ENCODE measurements around the gene TDG. TPM values are rescaled to one million over a fixed set of nuclear protein-coding genes. Genes with fewer than 3 reads are reported as not detected.

The TDG gene
- total RNA-seq, 2 donors from 2014 or later = 13.2 to 17.5 TPM

GRCh38 chr12:103997286-103997900 lies 31.7 kb downstream of the TDG start:
- Histone ChIP-seq H3K27ac (no peak overlapping the region), H3K4me3 (no peak overlapping the region), H3K4me1 (no peaks in the 10 kb centered on the region), H3K9me3 (no peaks in the 10 kb centered on the region), H3K27me3 (no peaks in the 10 kb centered on the region), H3K36me3 (replicated peaks in 1 of 2; ENCODE audit: insufficient read depth in 1 of 2, low read depth in 2 of 2) (no peaks in the 10 kb centered on the region)
- intact Hi-C loops (cut with DNase I) = no loop called here
- 58 to 60% methylated on average over 16 of the region's 16 CpGs for WGBS, 2 donors
- TF ChIP-seq, protein P1, sequence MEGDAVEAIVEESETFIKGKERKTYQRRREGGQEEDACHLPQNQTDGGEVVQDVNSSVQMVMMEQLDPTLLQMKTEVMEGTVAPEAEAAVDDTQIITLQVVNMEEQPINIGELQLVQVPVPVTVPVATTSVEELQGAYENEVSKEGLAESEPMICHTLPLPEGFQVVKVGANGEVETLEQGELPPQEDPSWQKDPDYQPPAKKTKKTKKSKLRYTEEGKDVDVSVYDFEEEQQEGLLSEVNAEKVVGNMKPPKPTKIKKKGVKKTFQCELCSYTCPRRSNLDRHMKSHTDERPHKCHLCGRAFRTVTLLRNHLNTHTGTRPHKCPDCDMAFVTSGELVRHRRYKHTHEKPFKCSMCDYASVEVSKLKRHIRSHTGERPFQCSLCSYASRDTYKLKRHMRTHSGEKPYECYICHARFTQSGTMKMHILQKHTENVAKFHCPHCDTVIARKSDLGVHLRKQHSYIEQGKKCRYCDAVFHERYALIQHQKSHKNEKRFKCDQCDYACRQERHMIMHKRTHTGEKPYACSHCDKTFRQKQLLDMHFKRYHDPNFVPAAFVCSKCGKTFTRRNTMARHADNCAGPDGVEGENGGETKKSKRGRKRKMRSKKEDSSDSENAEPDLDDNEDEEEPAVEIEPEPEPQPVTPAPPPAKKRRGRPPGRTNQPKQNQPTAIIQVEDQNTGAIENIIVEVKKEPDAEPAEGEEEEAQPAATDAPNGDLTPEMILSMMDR (IDR thresholded peaks at IDR 0.05) = no peak
- no peak for TF ChIP-seq POLR2A (IDR thresholded peaks at IDR 0.05)
- DNase-seq (no peak), ATAC-seq (no peak)

DNA sequence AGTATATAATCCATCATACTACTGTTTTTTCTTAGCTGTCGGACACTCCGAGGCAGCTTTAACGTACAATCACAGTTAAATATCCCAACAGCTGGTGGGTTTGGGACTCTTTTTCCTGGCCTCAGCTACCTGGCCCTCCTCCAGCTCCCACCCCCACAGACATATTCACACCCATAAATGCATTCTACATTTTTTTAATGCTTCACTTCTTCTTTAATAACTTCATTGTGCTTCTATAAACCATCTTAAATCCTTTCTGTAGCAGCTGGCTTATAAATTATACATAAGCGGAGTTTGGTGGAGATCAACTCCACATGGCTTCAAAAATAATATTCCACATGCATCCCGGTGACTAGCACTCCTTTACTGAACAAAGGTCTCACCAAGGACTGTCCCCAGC lies 33.3 kb downstream of the TDG start:
- H3K27me3 ChIP-seq = no peaks in the 10 kb centered on the region
- H3K9me3 ChIP-seq = no peaks in the 10 kb centered on the region
- no peak for ATAC-seq
- H3K27ac ChIP-seq = no peak overlapping the region
- intact Hi-C loops (cut with DNase I) = no loop called here
- H3K4me1 ChIP-seq = no peaks in the 10 kb centered on the region
- H3K4me3 ChIP-seq = no peak overlapping the region
- no peaks in the 10 kb centered on the region for H3K36me3 ChIP-seq (replicated peaks in 1 of 2; ENCODE audit: insufficient read depth in 1 of 2, low read depth in 2 of 2)
- DNase-seq = no peak
- TF ChIP-seq, protein P1 (IDR thresholded peaks at IDR 0.05) = no peak
- TF ChIP-seq POLR2A (IDR thresholded peaks at IDR 0.05) = no peak
- WGBS, 2 donors = 78% methylated on average over 5 of the region's 5 CpGs

- ATAC-seq (no peak), DNase-seq (no peak)
- intact Hi-C loops (cut with DNase I) = no loop called here
- Histone ChIP-seq H3K27me3 (no peaks in the 10 kb centered on the region), H3K4me1 (no peaks in the 10 kb centered on the region), H3K27ac (no peak overlapping the region), H3K4me3 (no peak overlapping the region), H3K9me3 (no peaks in the 10 kb centered on the region), H3K36me3 (replicated peaks in 1 of 2; ENCODE audit: insufficient read depth in 1 of 2, low read depth in 2 of 2) (no peaks in the 10 kb centered on the region)
- 65 to 67% methylated on average over 3 of the region's 3 CpGs for WGBS, 2 donors
- TF ChIP-seq, protein P1 (IDR thresholded peaks at IDR 0.05) = no peak
- TF ChIP-seq POLR2A (IDR thresholded peaks at IDR 0.05) = no peak
Observed at GRCh38 chr12:104000807-104001434, 35.2 kb downstream of the TDG start.

DNA sequence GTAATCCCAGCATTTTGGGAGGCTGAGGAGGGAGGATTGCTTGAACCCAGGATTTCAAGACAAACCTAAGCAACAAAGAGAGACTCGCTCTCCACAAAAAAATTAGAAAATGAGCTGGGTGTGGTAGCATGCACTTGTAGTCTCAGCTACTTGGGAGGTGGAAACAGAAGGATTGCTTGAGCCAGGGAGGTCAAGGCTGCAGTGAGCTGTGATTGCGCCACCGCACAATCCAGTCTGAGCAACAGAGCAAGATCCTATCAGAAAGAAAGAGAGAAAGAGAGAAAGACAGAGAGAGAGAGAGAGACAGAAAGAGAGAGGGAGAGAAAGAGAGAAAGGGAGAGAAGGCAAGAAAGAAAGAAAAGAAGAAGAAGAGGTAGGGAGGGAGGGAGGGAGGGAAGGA lies 37.0 kb downstream of the TDG start:
- no peak for DNase-seq
- H3K4me1 ChIP-seq = no peaks in the 10 kb centered on the region
- ATAC-seq = no peak
- H3K27ac ChIP-seq = no peak overlapping the region
- no peaks in the 10 kb centered on the region for H3K27me3 ChIP-seq
- TF ChIP-seq, protein P1 (IDR thresholded peaks at IDR 0.05) = no peak
- TF ChIP-seq POLR2A (IDR thresholded peaks at IDR 0.05) = no peak
- H3K36me3 ChIP-seq (replicated peaks in 1 of 2; ENCODE audit: insufficient read depth in 1 of 2, low read depth in 2 of 2) = no peaks in the 10 kb centered on the region
- intact Hi-C loops (cut with DNase I) = no loop called here
- H3K9me3 ChIP-seq = no peaks in the 10 kb centered on the region
- no peak overlapping the region for H3K4me3 ChIP-seq
- WGBS, 2 donors = 90 to 98% methylated on average over 3 of the region's 3 CpGs

GRCh38 chr12:104003596-104003995 lies 37.9 kb downstream of the TDG start:
- Histone ChIP-seq H3K27me3 (no peaks in the 10 kb centered on the region), H3K4me3 (no peak overlapping the region), H3K27ac (no peak overlapping the region), H3K36me3 (replicated peaks in 1 of 2; ENCODE audit: insufficient read depth in 1 of 2, low read depth in 2 of 2) (no peaks in the 10 kb centered on the region), H3K4me1 (no peaks in the 10 kb centered on the region), H3K9me3 (no peaks in the 10 kb centered on the region)
- no peak for TF ChIP-seq POLR2A (IDR thresholded peaks at IDR 0.05)
- TF ChIP-seq, protein P1 (IDR thresholded peaks at IDR 0.05) = no peak
- no peak for ATAC-seq
- intact Hi-C loops (cut with DNase I) = no loop called here
- no peak for DNase-seq
- 47 to 55% methylated on average over 2 of the region's 2 CpGs for WGBS, 2 donors
